Endothelial cell of umbilical vein (primary cell): Measurements from ENCODE around the gene LRRC31. TPM values are rescaled to one million over a fixed set of nuclear protein-coding genes. Genes with fewer than 3 reads are reported as not detected.

Experiments used
- BruUV-seq: library from RNA; stranded (reverse); fragments of 400-500 nt; replicated peaks from 2 replicates; lab custom pipeline; 2021; lab: Mats Ljungman, UMichigan
- CTCF ChIA-PET: fragments of 300-600, 350-600 bp; sonication (Branson Sonifier 250); formaldehyde crosslinking; loops from one replicate; lab custom pipeline; 2021; ENCODE audit warnings: antibody characterized with exemption, inconsistent platforms; lab: Charles Lee
- POLR2A ChIA-PET: fragments of 300-600, 350-600 bp; sonication (Branson Sonifier 250); formaldehyde crosslinking; loops from one replicate; lab custom pipeline; 2021; ENCODE audit warnings: antibody characterized with exemption, inconsistent platforms; lab: Charles Lee
- DNase-seq: peaks from one replicate; pipeline ENCODE4 v3.0.0-alpha.2; 2011; ENCODE audit warnings: low read depth, low spot score
- FAIRE-seq: peaks from 2 replicates; lab custom pipeline; 2011; peaks lifted over from hg19 to GRCh38; lab: Jason Lieb, UNC
- H2AFZ ChIP-seq: 2 replicates; pipeline ENCODE4 v1.6.0; 2012; ENCODE audit warnings: low read depth, low read length, control low read depth, inconsistent platforms
- H3K27ac ChIP-seq: 2 replicates; pipeline ENCODE4 v1.5.1; 2011; ENCODE audit warnings: low read depth, mild to moderate bottlenecking, control low read depth, low read length, moderate library complexity; ENCODE audit not compliant: insufficient read depth
- H3K27me3 ChIP-seq, 2 experiments: 2 replicates each; pipeline versions ENCODE4 v1.6.0 to v1.6.1; 2011; ENCODE audit warnings: low read length in 2 of 2, mixed read lengths in 1 of 2; ENCODE audit not compliant: control insufficient read depth in 2 of 2, insufficient read depth in 2 of 2
- H3K36me3 ChIP-seq, 2 experiments: 2 replicates in 1 of 2; 3 replicates in 1 of 2; pipeline ENCODE4 v1.5.1; 2011; ENCODE audit warnings: low read length in 2 of 2, mild to moderate bottlenecking in 1 of 2, moderate library complexity in 1 of 2; ENCODE audit not compliant: control insufficient read depth in 2 of 2, insufficient read depth in 2 of 2; ENCODE audit errors: extremely low read depth in 1 of 2
- H3K4me1 ChIP-seq: 3 replicates; pipeline ENCODE4 v1.5.1; 2011; ENCODE audit warnings: mild to moderate bottlenecking, low read length; ENCODE audit not compliant: control insufficient read depth, insufficient read depth; ENCODE audit errors: extremely low read depth
- H3K4me2 ChIP-seq: 2 replicates; pipeline ENCODE4 v1.6.1; 2011; ENCODE audit warnings: low read length, control low read depth, mixed read lengths; ENCODE audit not compliant: insufficient read depth
- H3K4me3 ChIP-seq, 3 experiments: fragments of 200-600 bp in 1 of 3; sonication (generic), shearing (Covaris generic) in 1 of 3; replicated peaks in 1 of 3; 2 replicates each; pipeline ENCODE4 v1.5.1; 2011 to 2016; ENCODE audit warnings: control low read depth in 3 of 3, low read length in 3 of 3, mild to moderate bottlenecking in 2 of 3, inconsistent platforms in 1 of 3, low read depth in 1 of 3, moderate library complexity in 1 of 3; ENCODE audit not compliant: insufficient read depth in 1 of 3
- H3K79me2 ChIP-seq: 2 replicates; pipeline ENCODE4 v1.6.0; 2012; ENCODE audit warnings: low read length, inconsistent platforms; ENCODE audit not compliant: control insufficient read depth, insufficient read depth
- H3K9ac ChIP-seq: replicated peaks from 2 replicates; pipeline ENCODE3; 2011; ENCODE audit warnings: low read length, control low read depth; ENCODE audit not compliant: insufficient read depth; ENCODE audit errors: extremely low read depth
- H3K9me1 ChIP-seq: replicated peaks from 3 replicates; pipeline ENCODE4 v1.6.0; 2011; ENCODE audit warnings: mild to moderate bottlenecking, low read length; ENCODE audit not compliant: control insufficient read depth, insufficient read depth; ENCODE audit errors: extremely low read depth
- H3K9me3 ChIP-seq: replicated peaks from 2 replicates; pipeline ENCODE4 v1.5.1; 2012; ENCODE audit warnings: low read length, inconsistent platforms; ENCODE audit not compliant: control insufficient read depth, insufficient read depth
- H4K20me1 ChIP-seq: replicated peaks from 2 replicates; pipeline ENCODE3; 2011; ENCODE audit warnings: mild to moderate bottlenecking, low read length; ENCODE audit not compliant: control insufficient read depth, insufficient read depth; ENCODE audit errors: extremely low read depth
- CTCF ChIP-seq, 2 donors: IDR thresholded peaks; 1 replicate in 1 of 2; 2 replicates in 1 of 2; pipeline ENCODE4 v1.5.1; 2011; ENCODE audit warnings: low read length in 2 of 2, mild to moderate bottlenecking in 2 of 2, moderate library complexity in 2 of 2, control low read depth in 1 of 2, inconsistent platforms in 1 of 2, low read depth in 1 of 2; ENCODE audit not compliant: insufficient read depth in 1 of 2; ENCODE audit errors: extremely low read depth in 1 of 2
- EZH2 ChIP-seq: IDR thresholded peaks from 2 replicates; pipeline ENCODE4 v1.6.1; 2012; ENCODE audit warnings: borderline replicate concordance, low read depth, mild to moderate bottlenecking, moderate library complexity, low read length, inconsistent platforms; ENCODE audit not compliant: severe bottlenecking
- FOS ChIP-seq: IDR thresholded peaks from 2 replicates; pipeline ENCODE4 v1.6.1; 2011; ENCODE audit warnings: mild to moderate bottlenecking, low read length, moderate library complexity, borderline replicate concordance; ENCODE audit not compliant: insufficient read depth
- GATA2 ChIP-seq: IDR thresholded peaks from 2 replicates; pipeline ENCODE4 v1.7.0; 2011; ENCODE audit warnings: low read depth, mild to moderate bottlenecking, moderate library complexity, mixed read lengths, low read length; ENCODE audit not compliant: insufficient read length, insufficient read depth
- JUN ChIP-seq: IDR thresholded peaks from 2 replicates; pipeline ENCODE4 v1.6.1; 2011; ENCODE audit warnings: borderline replicate concordance, low read depth; ENCODE audit not compliant: insufficient read length, insufficient read depth
- MAX ChIP-seq: IDR thresholded peaks from 2 replicates; pipeline ENCODE4 v1.6.1; 2011; ENCODE audit not compliant: insufficient read depth, insufficient read length
- MYC ChIP-seq: IDR thresholded peaks from one replicate; pipeline ENCODE4 v1.6.1; 2011; ENCODE audit warnings: mild to moderate bottlenecking, low read depth, low read length
- POLR2A ChIP-seq: IDR thresholded peaks from 2 replicates; pipeline ENCODE4 v1.6.1; 2012; ENCODE audit warnings: low read depth, mild to moderate bottlenecking, control low read depth, low read length
- POLR2AphosphoS5 ChIP-seq: IDR thresholded peaks from 2 replicates; pipeline ENCODE4 v1.6.1; 2012; ENCODE audit warnings: low read depth, mild to moderate bottlenecking, control low read depth, low read length, moderate library complexity; ENCODE audit not compliant: insufficient read depth
- dilution Hi-C: fragments of 300-500 bp; cut with MboI; formaldehyde crosslinking; loops from one replicate; pipeline ENCODE4 v1.15.0; 2019; ENCODE audit warnings: low sequenced_read_pairs; ENCODE audit not compliant: extremely low pct_ligation_motif_present
- intact Hi-C: fragments of 100-400 bp; cut with micrococcal nuclease; formaldehyde crosslinking; loops from one replicate; pipeline ENCODE4 v1.10.0; 2022
- polyA plus RNA-seq, 4 experiments: library from polyadenylated mRNA; depleted of rRNA in 3 of 4; stranded (reverse) in 3 of 4; unstranded in 1 of 4; fragments of >200 nt; gene quantifications; 2 replicates each; pipeline versions ENCODE4 v1.2.1 to v1.2.3, GENCODE V29; 2011 to 2012; ENCODE audit warnings: missing spikeins in 1 of 4
- total RNA-seq: library from RNA; stranded (reverse); gene quantifications from 2 replicates; pipeline ENCODE4 v1.2.3, GENCODE V29; 2021

LRRC31 gene
- total and polyA plus RNA-seq, 2 donors (not counting 3 experiments of a cell fraction or from before 2014, with no cell fraction given) = not detected

- FAIRE-seq (no peak), DNase-seq (no peak)
- CTCF ChIA-PET = interaction anchor here (0.6 to 1.9 kb wide), 3 partner anchors 10 to 90 kb away, joined by 3 to 9 read pairs (median 5); no protein-coding TSS in a partner anchor
- Histone ChIP-seq H2AFZ (no peak overlapping the region), H3K4me3 (no peak overlapping the region), H3K4me2 (no peak overlapping the region), H3K9me1 (no peaks in the 10 kb centered on the region), H4K20me1 (no peaks in the 10 kb centered on the region), H3K36me3 (no peaks in the 10 kb centered on the region), H3K9ac (no peak overlapping the region), H3K27me3 (no peaks in the 10 kb centered on the region), H3K4me1 (peaks cover 15% of the 10 kb centered on the region), H3K79me2 (no peaks in the 10 kb centered on the region), H3K27ac (no peak overlapping the region), H3K9me3 (no peaks in the 10 kb centered on the region)
- intact Hi-C loops = no loop called here
- dilution Hi-C loops = no loop called here
- TF ChIP-seq MYC (no peak), FOS (no peak), CTCF (IDR thresholded peaks at IDR 0.05; ENCODE audit: extremely low read depth in 1 of 2, insufficient read depth in 1 of 2, low read depth in 1 of 2, low read length in 2 of 2) (no peak), EZH2 (no peak), JUN (no peak), POLR2AphosphoS5 (no peak), GATA2 (no peak), MAX (no peak), POLR2A (no peak)
- BruUV-seq = no TSS peak
- POLR2A ChIA-PET = interaction anchor here (0.6 kb wide), 2 partner anchors 26 to 349 kb away, joined by 3 read pairs; no protein-coding TSS in a partner anchor
Measured at GRCh38 chr3:169809230-169809795, 60.4 kb downstream of the LRRC31 start.
